K562 treated with DMSO at 1 percent for 12 hours (cell line): ENCODE results near the gene MYO1C. TPM values are rescaled to one million over a fixed set of nuclear protein-coding genes. Genes with fewer than 3 reads are reported as not detected.

ENCODE experiments used
- total RNA-seq: library from RNA; unstranded; fragments of 300-600 nt; gene quantifications from 2 replicates; pipeline ENCODE4 v1.2.3, GENCODE V29; 2022; ENCODE audit not compliant: insufficient read depth

Gene MYO1C
- total RNA-seq, result 13.4 and 33.3 TPM in 2 replicates

GRCh38 chr17:1492249-1493206, at the start of gene MYO1C:
Gene MYO1C (minus strand): TSS chr17:1492686. CDS start chr17:1492487, 199 bp downstream.

GRCh38 chr17:1516388-1517161, 24.1 kb upstream of the MYO1C start, which contains the start of gene INPP5K:
Gene INPP5K (minus strand): TSS chr17:1516612. CDS start chr17:1516499, 113 bp downstream.

GRCh38 chr17:1455797-1456599, 36.5 kb downstream of the MYO1C start, which contains the start of gene CRK:
Gene CRK (minus strand): TSS chr17:1456232. CDS start chr17:1456117, 115 bp downstream.

Other genes starting within 250 kb of the MYO1C start
- gene BHLHA9, start 222.2 kb downstream of the MYO1C start, total RNA-seq, result not detected in 2 replicates
- gene TRARG1, start 213.0 kb downstream of the MYO1C start, total RNA-seq, result not detected in 2 replicates
- 149 and 227 TPM in 2 replicates for gene YWHAE, start 92.5 kb downstream of the MYO1C start, total RNA-seq
- gene CRK, start 36.5 kb downstream of the MYO1C start, total RNA-seq, result 12.9 and 28.0 TPM in 2 replicates
- gene INPP5K, start 23.9 kb upstream of the MYO1C start, total RNA-seq, result 29.7 and 35.1 TPM in 2 replicates
- 17.3 and 40.3 TPM in 2 replicates for gene PITPNA, start 70.1 kb upstream of the MYO1C start, total RNA-seq
- 3.5 and 3.6 TPM in 2 replicates for gene SLC43A2, start 136.1 kb upstream of the MYO1C start, total RNA-seq
- 3.1 and 4.3 TPM in 2 replicates for gene SCARF1, start 153.0 kb upstream of the MYO1C start, total RNA-seq
- 36.3 and 50.8 TPM in 2 replicates for gene RILP, start 157.2 kb upstream of the MYO1C start, total RNA-seq
- 71.5 and 159 TPM in 2 replicates for gene PRPF8, start 192.2 kb upstream of the MYO1C start, total RNA-seq
- 0.90 and 1.8 TPM in 2 replicates for gene TLCD2, start 217.7 kb upstream of the MYO1C start, total RNA-seq
- gene WDR81, start 232.0 kb upstream of the MYO1C start, total RNA-seq, result 11.0 and 19.9 TPM in 2 replicates